Neutrophil (primary cell): ENCODE measurements around the gene IGSF9B.

Experiments used
- H3K27ac ChIP-seq: fragments of 200-600 bp; sonication (generic); 2 replicates; pipeline ENCODE4 v1.5.1; 2016; ENCODE audit warnings: mild to moderate bottlenecking, moderate library complexity
- H3K27me3 ChIP-seq: fragments of 200-600 bp; sonication (generic); 2 replicates; pipeline ENCODE4 v1.6.0; 2016; ENCODE audit warnings: mild to moderate bottlenecking
- H3K36me3 ChIP-seq: fragments of 200-600 bp; sonication (generic); 2 replicates; pipeline ENCODE4 v1.5.1; 2017
- H3K4me1 ChIP-seq, 2 experiments: fragments of 200-600 bp in 1 of 2; sonication (generic) in 1 of 2; 1 replicate in 1 of 2; 2 replicates in 1 of 2; pipeline versions ENCODE4 v1.5.1 to v1.6.1; 2013 to 2016; ENCODE audit warnings: low read depth in 1 of 2, low read length in 1 of 2, mild to moderate bottlenecking in 1 of 2, moderate library complexity in 1 of 2; ENCODE audit not compliant: control insufficient read depth in 1 of 2, insufficient read depth in 1 of 2
- H3K4me3 ChIP-seq, 2 experiments: fragments of 200-600 bp in 1 of 2; sonication (generic) in 1 of 2; 1 replicate in 1 of 2; 2 replicates in 1 of 2; pipeline ENCODE4 v1.5.1; 2013 to 2016; ENCODE audit warnings: low read depth in 1 of 2, low read length in 1 of 2, mild to moderate bottlenecking in 1 of 2, moderate library complexity in 1 of 2
- H3K9me3 ChIP-seq: fragments of 200-600 bp; sonication (generic); 2 replicates; pipeline ENCODE4 v1.5.1; 2016
- TF ChIP-seq, protein P1 (sequence below): fragments of 200-600 bp; sonication (generic); IDR thresholded peaks from 2 replicates; pipeline ENCODE4 v1.5.1; 2016; ENCODE audit warnings: antibody characterized with exemption

Gene IGSF9B

DNA sequence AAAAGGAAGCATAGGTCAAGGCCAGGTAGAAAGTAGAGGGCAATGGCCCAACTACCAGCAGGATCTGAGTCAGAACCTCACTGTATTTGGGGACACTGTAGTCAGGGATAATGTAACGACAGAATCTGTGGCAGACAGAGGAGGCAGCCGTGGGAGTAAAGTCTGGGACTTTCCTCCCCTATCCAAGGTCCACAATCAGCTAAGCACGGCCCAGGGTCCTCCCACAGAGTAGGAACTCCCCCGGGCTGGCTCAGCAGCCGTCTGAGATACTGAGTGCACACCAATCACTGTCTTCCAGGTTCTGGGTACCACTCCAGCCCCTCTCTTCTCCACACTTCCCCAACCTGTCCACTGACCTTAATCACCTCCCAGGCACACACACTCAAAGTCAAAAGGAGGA, 3.2 kb downstream of the IGSF9B start:
- Histone ChIP-seq H3K27ac (no peak overlapping the region), H3K9me3 (no peaks in the 10 kb centered on the region), H3K4me1 (no peaks in the 10 kb centered on the region), H3K36me3 (no peaks in the 10 kb centered on the region), H3K27me3 (peaks cover 70% of the 10 kb centered on the region), H3K4me3 (no peak overlapping the region)
- TF ChIP-seq, protein P1, sequence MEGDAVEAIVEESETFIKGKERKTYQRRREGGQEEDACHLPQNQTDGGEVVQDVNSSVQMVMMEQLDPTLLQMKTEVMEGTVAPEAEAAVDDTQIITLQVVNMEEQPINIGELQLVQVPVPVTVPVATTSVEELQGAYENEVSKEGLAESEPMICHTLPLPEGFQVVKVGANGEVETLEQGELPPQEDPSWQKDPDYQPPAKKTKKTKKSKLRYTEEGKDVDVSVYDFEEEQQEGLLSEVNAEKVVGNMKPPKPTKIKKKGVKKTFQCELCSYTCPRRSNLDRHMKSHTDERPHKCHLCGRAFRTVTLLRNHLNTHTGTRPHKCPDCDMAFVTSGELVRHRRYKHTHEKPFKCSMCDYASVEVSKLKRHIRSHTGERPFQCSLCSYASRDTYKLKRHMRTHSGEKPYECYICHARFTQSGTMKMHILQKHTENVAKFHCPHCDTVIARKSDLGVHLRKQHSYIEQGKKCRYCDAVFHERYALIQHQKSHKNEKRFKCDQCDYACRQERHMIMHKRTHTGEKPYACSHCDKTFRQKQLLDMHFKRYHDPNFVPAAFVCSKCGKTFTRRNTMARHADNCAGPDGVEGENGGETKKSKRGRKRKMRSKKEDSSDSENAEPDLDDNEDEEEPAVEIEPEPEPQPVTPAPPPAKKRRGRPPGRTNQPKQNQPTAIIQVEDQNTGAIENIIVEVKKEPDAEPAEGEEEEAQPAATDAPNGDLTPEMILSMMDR: no peak

DNA sequence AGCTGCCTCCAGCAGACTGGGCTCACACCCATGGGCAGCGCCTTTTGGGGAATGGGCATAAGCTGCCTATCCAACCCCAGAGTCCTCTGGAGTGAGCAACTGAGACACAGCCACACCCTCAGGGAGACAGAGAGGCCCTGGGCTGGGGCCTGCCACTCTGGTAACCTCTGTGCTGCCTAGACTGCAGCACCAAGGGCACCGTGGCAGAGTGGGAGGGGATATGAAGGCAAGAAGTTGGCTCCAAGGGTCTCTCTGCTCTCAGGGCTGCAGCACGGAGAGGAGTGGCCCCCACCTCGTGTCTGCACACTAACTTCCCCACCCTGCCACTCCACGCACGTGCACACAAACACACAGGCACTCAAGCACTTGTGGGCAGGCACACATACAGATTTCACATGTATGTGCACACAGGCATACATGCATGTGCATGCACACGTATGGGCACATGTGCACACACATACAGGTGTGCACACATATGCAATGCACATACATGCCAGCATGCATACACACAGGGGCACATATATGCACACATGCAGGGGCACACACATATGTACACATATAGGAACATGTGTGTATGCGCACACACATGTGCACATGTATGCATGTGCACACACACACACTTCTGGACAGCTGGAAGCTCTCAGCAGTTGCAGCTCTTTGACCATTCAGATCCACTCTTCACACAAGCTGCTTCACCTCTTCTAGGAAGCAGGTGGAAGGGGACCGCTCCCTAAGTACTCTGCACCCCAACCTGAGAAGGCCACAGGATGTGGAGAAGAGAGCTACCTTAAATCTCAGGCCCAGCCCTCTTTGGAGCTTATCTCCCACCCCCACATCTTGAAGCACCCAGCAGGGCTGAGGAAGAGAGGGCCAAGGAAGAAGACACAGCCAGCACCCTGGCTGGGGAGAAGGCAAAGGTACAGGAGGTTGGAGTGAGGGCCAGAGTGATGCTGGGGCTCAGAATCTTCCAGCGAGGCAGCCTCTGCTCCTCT, 4.3 kb downstream of the IGSF9B start:
- Histone ChIP-seq H3K36me3 (no peaks in the 10 kb centered on the region), H3K27me3 (peaks cover 70% of the 10 kb centered on the region), H3K4me1 (no peaks in the 10 kb centered on the region), H3K9me3 (no peaks in the 10 kb centered on the region), H3K4me3 (no peak overlapping the region), H3K27ac (no peak overlapping the region)
- TF ChIP-seq, protein P1: no peak

- TF ChIP-seq, protein P1: no peak
- Histone ChIP-seq H3K9me3 (no peaks in the 10 kb centered on the region), H3K27ac (no peak overlapping the region), H3K27me3 (peaks cover 70% of the 10 kb centered on the region), H3K36me3 (no peaks in the 10 kb centered on the region), H3K4me3 (no peak overlapping the region), H3K4me1 (no peaks in the 10 kb centered on the region)
Measured at GRCh38 chr11:133951327-133952198, 5.2 kb downstream of the IGSF9B start.

GRCh38 chr11:133950874-133951326, 5.9 kb downstream of the IGSF9B start:
- TF ChIP-seq, protein P1: no peak

GRCh38 chr11:133950421-133950820, 6.3 kb downstream of the IGSF9B start:
- H3K4me1 ChIP-seq: no peaks in the 10 kb centered on the region
- no peak overlapping the region for H3K27ac ChIP-seq
- H3K4me3 ChIP-seq: no peak overlapping the region
- H3K9me3 ChIP-seq: no peaks in the 10 kb centered on the region
- TF ChIP-seq, protein P1: no peak
- H3K36me3 ChIP-seq: no peaks in the 10 kb centered on the region
- H3K27me3 ChIP-seq: peaks cover 69% of the 10 kb centered on the region

More at GRCh38 chr11:133950874-133951326, 5.9 kb downstream of the IGSF9B start:
- Histone ChIP-seq H3K4me3 (no peak overlapping the region), H3K27me3 (peaks cover 69% of the 10 kb centered on the region), H3K4me1 (no peaks in the 10 kb centered on the region), H3K36me3 (no peaks in the 10 kb centered on the region), H3K27ac (no peak overlapping the region), H3K9me3 (no peaks in the 10 kb centered on the region)
